GM12891 (cell line): ENCODE measurements around the gene PIGV.
"Not testable (repeated sequence)": the region's sequence is repeated elsewhere in the genome, so short reads cannot be mapped to it uniquely, and the experiment has no call there.

ENCODE experiments used
- DNase-seq: peaks from one replicate; pipeline ENCODE4 v3.0.0; 2011; ENCODE audit warnings: low spot score; ENCODE audit not compliant: insufficient read length
- FAIRE-seq: peaks from 2 replicates; lab custom pipeline; 2011; peaks lifted over from hg19 to GRCh38; lab: Jason Lieb, UNC
- PAX5 ChIP-seq: IDR thresholded peaks from 2 replicates; pipeline ENCODE4 v1.6.1; 2011; ENCODE audit warnings: low read length, moderate library complexity, mild to moderate bottlenecking; ENCODE audit not compliant: insufficient read depth, severe bottlenecking
- POLR2A ChIP-seq: IDR thresholded peaks from 2 replicates; pipeline ENCODE4 v1.6.1; 2011; ENCODE audit warnings: low read depth, low read length, control low read depth
- POLR2AphosphoS5 ChIP-seq: IDR thresholded peaks from 2 replicates; pipeline ENCODE4 v1.6.1; 2011; ENCODE audit warnings: low read depth, low read length, control low read depth
- POU2F2 ChIP-seq: IDR thresholded peaks from 2 replicates; pipeline ENCODE4 v1.6.1; 2011; ENCODE audit warnings: low read depth, mild to moderate bottlenecking, control low read depth, low read length, moderate library complexity
- SPI1 ChIP-seq: IDR thresholded peaks from 2 replicates; pipeline ENCODE4 v1.6.1; 2011; ENCODE audit warnings: low read depth, low read length, control low read depth
- TAF1 ChIP-seq: IDR thresholded peaks from 2 replicates; pipeline ENCODE4 v1.6.1; 2011; ENCODE audit warnings: low read depth, low read length, control low read depth

The PIGV gene

GRCh38 chr1:26790551-26790953 is 2.8 kb downstream of the PIGV start:
- TF ChIP-seq POLR2AphosphoS5, result no peak
- DNase-seq (no peak), FAIRE-seq (peak; percentile 78)

GRCh38 chr1:26791148-26791547 is 3.4 kb downstream of the PIGV start:
- FAIRE-seq, result no peak
- no peak for DNase-seq
- TF ChIP-seq POU2F2 (no peak), SPI1 (no peak), POLR2A (no peak), TAF1 (no peak), PAX5 (no peak), POLR2AphosphoS5 (no peak)

GRCh38 chr1:26791626-26792025 is 3.9 kb downstream of the PIGV start:
- DNase-seq, result no peak

GRCh38 chr1:26792924-26793323 is 5.2 kb downstream of the PIGV start:
- TF ChIP-seq TAF1 (no peak), POLR2AphosphoS5 (no peak), SPI1 (no peak), PAX5 (no peak), POU2F2 (no peak), POLR2A (no peak)
- DNase-seq (no peak), FAIRE-seq (no peak)

More at GRCh38 chr1:26791626-26792025, 3.9 kb downstream of the PIGV start:
- TF ChIP-seq POU2F2 (no peak), SPI1 (no peak), POLR2A (no peak), PAX5 (no peak), POLR2AphosphoS5 (no peak), TAF1 (no peak)
- peak; percentile 75 for FAIRE-seq

- no peak for FAIRE-seq
- DNase-seq, result no peak
- TF ChIP-seq POU2F2, result no peak
- TF ChIP-seq POLR2A, result no peak
- TF ChIP-seq TAF1, result no peak
- no peak for TF ChIP-seq POLR2AphosphoS5
- no peak for TF ChIP-seq PAX5
- no peak for TF ChIP-seq SPI1
Observed at GRCh38 chr1:26794391-26794790, 6.6 kb downstream of the PIGV start.

- DNase-seq, result no peak
- TF ChIP-seq POLR2AphosphoS5 (no peak), POLR2A (no peak), POU2F2 (no peak), TAF1 (no peak), PAX5 (no peak), SPI1 (no peak)
- no peak for FAIRE-seq
Observed at GRCh38 chr1:26797627-26798026, 9.9 kb downstream of the PIGV start.

- FAIRE-seq (peak; percentile 66), DNase-seq (no peak)
- TF ChIP-seq SPI1 (no peak), POLR2AphosphoS5 (no peak), TAF1 (no peak), PAX5 (no peak), POLR2A (no peak), POU2F2 (no peak)
Observed at GRCh38 chr1:26799479-26800142, 11.9 kb downstream of the PIGV start.

GRCh38 chr1:26803932-26804331 is 16.2 kb downstream of the PIGV start:
- not testable (repeated sequence) for DNase-seq, FAIRE-seq

GRCh38 chr1:26810105-26810504 is 22.4 kb downstream of the PIGV start:
- peak; percentile 78 for FAIRE-seq
- not testable (repeated sequence) for DNase-seq

GRCh38 chr1:26811057-26811456 is 23.3 kb downstream of the PIGV start:
- TF ChIP-seq SPI1 (no peak), PAX5 (no peak), POLR2A (no peak), TAF1 (no peak), POU2F2 (no peak), POLR2AphosphoS5 (no peak)
- DNase-seq (no peak), FAIRE-seq (no peak)

GRCh38 chr1:26811708-26812107 is 24.0 kb downstream of the PIGV start:
- FAIRE-seq (no peak), DNase-seq (no peak)
- no peak for TF ChIP-seq POLR2A
- TF ChIP-seq POU2F2, result no peak
- no peak for TF ChIP-seq SPI1
- TF ChIP-seq PAX5, result no peak
- no peak for TF ChIP-seq POLR2AphosphoS5
- no peak for TF ChIP-seq TAF1

- FAIRE-seq (no peak), DNase-seq (no peak)
- no peak for TF ChIP-seq POLR2A
Observed at GRCh38 chr1:26814377-26814776, 26.6 kb downstream of the PIGV start.
